Amygdala (tissue), 56 donors: Measurements from ENCODE around the gene AGAP3.

ENCODE experiments used
- DNase-seq, 56 donors: peaks; one replicate each; lab custom pipeline; 2025; lab: John Stamatoyannopoulos, UW

Gene AGAP3

DNA sequence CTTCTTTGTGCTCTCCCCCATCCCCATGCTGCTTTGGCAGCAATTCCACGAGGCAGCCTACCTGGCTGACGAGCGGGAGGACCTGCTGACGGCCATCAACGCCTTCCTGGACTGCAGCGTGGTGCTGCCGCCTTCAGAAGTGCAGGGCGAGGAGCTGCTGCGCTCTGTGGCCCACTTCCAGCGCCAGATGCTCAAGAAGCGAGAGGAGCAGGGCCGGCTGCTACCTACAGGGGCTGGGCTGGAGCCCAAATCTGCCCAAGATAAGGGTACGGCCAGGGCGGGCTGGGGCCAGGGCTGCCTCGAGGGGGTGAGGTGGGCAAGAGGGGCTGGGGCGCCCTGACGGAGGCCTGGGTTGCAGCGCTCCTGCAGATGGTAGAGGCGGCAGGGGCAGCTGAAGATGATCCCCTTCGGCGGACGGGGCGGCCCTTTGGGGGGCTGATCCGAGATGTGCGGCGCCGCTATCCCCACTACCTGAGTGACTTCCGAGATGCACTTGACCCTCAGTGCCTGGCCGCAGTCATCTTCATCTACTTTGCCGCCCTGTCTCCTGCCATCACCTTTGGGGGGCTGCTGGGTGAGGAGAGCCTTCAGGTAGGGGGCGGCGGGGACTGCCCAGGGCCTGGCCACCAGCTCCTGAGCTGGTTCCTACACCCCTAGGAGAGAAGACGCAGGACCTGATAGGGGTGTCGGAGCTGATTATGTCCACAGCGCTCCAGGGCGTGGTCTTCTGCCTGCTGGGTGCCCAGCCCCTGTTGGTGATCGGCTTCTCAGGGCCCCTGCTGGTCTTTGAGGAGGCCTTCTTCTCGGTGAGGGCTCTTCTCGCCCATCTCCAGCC, 15.0 kb upstream of the AGAP3 start:
- no peak for DNase-seq

DNA sequence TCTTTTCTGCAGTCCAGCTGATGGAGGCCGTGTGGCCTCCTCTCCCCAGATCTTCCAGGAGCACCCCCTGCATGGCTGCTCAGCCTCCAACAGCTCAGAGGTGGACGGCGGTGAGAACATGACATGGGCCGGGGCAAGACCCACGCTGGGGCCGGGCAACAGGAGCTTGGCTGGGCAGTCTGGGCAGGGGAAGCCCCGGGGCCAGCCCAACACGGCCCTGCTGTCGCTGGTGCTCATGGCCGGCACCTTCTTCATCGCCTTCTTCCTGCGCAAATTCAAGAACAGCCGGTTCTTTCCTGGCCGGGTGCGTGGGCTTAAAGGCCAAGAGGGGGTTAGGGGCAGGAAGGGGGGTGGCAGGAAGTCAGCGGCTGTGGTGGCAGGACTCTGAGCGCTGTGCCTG, 12.3 kb upstream of the AGAP3 start:
- no peak for DNase-seq

DNA sequence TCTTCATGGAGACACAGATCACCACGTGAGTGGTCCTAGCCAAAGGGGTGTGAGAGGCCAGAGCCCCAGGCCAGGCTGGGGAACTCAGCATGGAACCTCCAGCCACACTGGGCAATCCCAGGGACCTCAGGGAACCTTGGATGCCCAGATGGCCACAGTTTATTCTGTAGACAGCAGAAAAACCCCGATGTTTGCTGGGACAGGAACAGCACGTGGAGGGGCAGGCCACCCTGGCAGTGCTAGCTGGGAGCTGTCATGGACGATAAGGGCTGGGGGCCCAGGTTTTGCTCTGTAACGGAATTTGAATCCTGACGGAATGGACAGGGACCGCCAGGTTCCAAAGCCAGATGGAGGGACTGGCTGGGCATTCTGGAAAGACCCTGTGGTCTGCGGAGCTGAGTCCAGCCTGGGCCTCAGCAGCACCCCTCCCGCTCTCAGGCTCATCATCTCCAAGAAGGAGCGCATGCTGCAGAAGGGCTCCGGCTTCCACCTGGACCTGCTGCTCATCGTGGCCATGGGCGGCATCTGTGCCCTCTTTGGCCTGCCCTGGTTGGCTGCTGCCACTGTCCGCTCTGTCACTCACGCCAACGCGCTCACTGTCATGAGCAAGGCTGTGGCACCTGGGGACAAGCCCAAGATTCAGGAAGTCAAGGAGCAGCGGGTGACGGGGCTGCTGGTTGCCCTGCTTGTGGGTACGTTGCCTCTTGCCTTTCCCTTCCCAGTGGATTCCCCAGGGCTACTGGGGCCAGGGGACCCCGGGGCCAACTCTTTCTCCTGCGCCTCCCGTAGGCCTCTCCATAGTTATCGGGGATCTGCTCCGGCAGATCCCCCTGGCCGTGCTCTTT, 11.2 kb upstream of the AGAP3 start:
- no peak for DNase-seq

DNA sequence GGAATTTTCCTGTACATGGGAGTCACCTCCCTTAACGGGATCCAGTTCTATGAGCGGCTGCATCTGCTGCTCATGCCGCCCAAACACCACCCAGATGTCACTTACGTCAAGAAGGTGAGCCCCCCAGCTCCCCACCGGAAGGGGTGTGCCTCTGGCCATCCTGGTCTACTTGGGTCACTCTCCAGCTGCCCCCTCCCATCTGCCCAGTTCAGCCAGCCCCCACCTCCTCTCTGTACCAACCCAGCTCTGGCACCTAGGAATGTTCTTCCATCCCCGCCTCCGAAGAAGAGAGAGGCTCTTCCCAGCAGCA, 10.7 kb upstream of the AGAP3 start:
- no peak for DNase-seq

DNA sequence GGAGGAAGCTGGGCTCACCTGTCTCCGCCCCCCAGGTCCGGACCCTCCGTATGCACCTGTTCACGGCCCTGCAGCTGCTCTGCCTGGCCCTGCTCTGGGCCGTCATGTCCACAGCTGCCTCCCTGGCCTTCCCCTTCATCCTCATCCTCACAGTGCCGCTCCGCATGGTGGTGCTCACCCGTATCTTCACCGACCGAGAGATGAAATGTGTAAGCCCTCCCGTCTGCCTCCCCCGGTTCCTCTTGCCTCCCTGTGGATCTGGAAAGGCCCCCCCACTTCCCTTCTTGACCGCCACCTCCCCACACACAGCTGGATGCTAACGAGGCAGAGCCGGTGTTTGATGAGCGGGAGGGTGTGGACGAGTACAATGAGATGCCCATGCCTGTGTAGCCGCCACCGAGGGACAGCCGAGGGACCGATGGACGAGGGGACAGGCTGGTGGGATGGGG, 10.3 kb upstream of the AGAP3 start:
- no peak for DNase-seq

DNA sequence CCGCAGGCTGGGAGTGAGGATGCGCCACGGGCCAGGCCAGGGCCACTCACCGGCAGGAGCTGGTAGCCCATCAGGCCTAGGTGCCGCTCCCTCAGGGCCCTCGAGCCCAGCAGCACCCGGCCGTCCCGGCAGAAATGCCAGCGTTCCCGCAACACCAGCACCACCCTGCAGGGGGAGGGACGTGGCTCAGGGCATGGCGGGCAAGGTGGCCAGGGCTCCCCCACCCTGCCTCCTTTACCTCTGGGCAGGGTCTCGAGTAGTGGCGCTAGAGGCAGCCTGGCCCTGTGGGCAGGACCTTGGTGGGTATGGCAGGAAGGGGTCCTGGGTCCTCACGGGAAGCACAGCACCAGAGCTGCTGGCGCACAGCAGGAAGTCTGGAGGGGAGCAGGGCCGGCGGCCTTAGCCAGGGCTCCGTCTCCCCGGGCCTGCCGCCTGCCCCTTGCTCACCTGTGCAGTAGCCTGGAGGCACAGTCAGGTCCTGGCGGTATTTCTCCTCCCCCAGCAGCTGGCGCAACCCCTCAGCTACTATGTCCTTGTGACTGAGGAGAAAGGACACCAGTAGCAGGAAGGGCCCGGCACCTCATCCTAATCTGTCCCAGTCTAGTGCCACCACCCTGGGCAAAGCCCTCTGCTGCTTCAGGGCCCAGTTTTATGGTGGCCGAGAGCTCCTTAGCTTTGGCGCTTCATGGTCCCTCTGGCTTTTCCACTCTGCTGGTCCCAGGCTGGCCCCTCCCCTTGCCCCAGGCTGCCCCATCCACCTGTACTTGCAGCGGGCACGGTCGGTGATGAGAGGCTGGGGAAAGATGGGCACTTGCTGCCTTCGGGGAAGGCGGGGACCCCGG, 9.2 kb upstream of the AGAP3 start:
- no peak for DNase-seq

DNA sequence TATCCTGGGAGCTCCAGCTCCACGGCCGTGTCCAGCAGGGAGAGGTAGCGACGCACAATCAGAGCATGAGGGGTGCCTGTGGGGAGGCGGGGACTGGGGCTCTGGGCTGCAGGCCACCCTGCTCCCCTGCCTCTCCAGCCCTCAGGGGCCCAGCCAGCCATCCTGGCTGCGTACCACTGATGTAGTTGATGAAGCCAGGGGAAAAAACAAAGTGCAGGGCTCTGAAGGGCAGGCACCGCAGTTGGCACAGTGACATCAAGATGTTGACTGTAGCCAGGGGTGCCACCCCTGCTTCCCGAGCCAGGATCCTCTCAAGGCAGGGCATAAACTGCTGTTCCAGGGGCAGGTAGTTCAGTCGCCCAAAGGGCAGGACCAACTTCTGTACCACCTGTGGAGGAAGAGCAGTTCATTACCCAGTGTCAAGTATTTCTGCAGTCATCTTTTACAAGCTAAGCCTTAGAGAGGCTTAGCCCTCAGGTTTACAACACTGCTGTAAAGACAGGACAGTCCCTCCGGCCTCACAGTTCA, 8.5 kb upstream of the AGAP3 start:
- no peak for DNase-seq

DNA sequence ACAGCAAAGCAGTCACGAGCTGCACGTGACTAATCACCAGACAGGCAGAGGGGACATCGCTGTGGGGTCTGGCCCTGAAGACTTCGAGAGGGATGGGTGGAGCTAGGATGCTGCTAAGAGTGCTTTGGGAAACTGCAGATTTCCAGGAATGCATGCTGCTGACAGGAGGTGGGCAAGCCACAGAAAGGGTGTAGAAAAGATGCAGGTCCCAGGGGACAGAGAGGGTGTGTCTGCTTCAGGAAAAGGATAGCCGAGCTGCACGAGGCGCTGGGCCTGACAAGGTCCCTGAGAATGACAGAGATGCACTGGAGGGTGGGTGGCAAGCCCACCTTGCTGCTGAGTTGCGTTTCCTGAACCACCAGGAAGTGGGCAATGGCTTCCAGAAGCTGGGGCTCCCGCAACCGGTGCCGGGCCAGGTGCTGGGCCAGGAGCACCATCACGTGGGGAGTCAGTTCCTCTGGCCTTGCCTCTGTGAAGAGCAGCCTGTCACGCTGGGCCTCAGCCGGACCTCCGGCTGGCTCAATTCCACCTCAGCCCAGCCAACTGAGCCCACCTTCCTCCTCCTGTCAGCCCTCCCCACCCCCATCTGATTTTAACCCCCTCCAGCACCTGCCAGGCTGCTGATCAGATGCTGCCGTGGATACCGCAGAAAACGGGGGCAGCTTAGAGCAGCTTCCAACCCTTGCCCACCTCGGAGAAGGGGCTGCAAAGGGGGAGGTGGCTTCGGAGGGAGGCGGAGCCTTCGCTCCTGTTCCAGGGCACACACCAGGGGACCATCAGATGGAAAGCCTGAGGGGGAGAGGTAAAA, 7.8 kb upstream of the AGAP3 start:
- DNase-seq = no peak

DNA sequence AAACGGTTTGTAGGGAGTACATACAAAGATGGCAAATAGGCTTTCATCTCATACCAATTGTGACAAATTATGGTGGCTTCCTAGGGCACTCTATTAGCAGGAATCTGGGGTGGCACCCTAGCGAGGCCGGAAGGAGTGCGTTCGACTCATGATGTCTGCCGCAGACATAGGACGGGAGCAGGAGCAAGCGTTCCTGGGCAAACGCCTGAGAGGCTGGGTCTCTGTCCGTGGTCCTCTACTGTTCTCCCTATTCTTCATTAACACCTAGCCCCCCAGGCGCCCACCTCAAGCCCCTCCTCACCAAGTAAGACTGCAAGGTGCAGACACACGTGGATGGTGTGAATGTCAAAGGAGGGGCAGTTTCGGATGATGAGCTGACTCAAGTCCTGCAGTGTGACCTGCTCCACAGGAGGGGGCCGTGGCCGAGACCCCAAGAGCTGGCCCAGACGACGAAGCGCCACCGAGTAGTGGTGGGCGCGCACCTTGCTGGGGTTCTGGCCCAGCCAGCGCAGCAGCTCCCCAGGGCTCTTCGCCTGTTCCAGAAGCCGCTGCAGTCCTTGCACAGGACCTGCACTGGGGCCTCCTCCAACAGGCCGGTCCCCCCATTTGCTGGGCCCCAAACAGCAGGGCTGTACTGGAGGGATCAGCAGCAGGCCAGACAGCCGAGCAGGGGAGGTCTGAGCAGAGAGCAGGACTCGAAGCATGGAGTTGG, 6.9 kb upstream of the AGAP3 start:
- no peak for DNase-seq

DNA sequence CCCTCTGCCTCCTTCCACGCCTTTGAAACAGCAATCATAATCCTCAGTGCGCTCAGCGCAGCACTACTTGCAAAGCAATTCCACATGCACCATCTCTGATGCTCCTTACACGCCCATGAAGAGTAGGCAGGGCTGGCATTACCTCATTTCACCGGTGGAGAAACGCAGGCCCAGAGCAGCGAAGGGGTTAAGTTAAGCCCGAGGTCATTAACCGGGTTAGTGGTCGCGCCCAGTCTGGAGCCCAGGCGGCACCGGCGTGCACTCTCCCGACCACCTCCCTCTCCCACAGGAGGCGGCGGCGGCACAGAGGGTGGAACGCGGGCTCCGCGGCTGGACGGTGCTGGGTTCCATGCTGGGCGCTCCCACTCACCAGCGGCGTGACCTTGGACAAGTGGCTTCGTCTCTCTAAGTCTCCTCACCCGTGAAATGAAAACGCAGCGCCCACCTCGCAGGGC, 6.2 kb upstream of the AGAP3 start:
- DNase-seq = peak in 4 of 56 donors; percentile 46 to 63 (median 60)

DNA sequence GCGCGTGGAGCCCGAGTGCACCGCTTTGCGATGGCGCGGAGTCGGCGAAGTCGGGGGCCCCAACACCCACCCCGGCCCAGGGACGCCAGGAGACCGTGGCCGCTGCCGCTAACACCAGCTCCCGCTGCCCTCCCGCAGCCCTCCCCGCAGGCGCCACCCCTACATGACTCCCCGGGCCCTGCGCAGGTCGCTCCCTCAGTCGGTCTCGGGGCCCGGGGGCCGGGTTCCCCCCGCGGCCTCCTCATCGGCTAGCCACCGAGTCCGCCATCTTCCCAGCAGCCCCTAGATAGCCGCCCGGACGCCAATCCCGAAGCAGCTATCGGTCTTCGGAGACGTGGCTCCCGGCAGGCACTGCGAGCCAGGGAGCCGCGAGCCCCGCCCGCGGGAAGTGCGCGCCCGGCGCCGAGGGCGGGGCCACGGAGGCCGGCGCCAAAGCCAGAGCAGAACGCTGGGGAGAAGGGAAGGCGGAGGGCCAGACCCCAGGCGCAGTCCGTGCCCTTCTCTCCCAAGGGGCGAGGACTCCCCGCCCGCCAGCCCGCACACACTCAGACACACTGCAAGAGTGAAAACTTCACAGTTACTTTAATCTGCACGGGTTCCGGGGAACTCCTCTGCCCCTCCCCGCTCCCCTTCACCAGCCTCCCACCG, 5.6 kb upstream of the AGAP3 start, which contains the start of gene FASTK:
FASTK (minus strand) TSS at position 288 of the 648 bp plus-strand sequence; CDS start at position 245, 43 bp downstream.
- peak; percentile 25 to 96 (median 86) for DNase-seq

DNA sequence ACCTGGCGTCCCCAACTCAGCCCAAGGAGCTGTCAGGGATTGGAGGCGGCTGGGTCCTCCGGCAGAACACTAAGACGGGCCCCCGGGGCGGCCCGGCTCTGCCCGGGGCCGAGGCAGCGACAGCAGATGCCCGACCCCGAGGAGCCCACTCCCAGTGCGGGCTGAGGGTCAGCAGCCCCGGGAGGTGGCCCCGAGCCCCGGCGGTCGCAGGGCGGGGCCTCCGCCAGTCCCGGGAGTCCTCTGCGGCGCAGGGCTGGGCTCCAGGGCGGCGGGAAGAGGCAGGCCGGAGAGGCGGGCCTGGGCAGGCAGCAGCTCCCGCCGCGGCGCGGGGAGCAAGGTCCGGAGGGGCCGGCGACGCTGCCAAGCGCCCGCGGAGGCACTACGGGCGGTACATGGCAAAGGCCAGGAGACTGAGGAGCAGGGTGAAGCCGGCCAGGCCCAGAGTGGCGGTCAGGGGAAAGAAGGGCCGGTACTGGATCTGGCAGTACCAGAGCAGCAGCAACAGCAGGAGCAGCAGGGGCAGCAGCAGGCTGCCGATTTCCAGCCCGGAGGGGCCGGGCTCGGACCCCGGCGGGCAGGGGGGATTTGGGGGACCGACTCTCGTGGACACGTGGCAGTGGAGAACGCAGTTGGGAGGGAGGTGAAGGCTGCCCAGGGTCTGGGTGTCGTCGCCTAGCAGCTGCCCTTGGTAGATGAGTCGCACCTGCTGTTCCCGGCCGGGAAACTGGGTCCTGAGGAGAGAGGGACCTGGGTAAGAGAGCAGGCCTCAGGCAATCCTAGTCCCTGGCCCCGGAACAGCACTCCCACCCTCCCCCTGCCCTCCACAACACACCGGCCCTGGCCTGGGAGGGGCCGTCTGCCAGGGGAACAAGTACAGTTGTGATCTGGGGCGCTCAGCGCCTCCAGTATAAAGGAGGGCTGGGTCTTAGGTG, 4.8 kb upstream of the AGAP3 start:
- DNase-seq = peak in 1 of 56 donors; percentile 49

DNA sequence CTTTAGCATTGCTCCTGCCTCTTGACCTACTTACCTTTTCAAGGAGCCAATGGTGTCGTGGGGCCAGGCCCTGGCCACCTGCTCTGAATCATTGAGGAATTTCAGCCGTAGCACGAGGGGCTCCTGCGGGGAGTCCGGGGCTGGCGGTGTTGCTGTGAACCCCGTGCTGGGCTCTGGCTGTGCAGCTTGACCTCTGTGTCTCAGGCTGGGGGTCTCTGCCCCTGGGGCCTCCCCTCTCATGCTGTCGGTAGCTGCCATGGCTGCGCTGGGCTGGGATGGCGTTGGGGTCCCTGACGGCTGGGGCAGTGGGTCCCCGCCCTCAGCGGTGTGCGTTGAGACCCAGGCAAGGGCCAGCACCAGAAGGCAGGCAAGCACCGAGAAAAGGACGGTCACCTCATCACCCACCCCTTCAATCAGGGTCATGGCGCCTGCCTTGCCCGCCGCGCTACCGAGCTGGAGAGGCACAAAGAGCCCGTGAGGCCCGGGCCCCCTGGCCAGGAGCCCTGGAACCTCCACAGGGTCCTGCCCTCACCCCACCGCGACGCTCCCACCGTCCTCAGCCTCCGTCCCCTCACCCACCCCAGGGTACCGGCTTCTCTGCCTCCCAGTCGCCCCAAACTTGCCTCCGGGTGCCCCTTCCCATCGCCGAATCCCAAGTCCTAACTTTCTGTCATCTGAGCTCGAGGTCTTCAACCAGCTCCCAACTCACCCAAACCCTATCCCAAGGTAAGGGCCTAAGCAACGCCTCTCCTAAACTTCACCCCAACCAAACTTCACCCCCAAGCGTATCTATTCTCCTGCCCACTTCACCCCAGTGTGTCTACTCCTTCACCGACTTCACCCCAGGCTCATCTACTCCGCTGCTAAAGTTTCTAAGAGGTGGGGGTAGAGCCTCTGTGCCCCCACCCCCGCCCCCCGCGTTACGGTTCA, 3.9 kb upstream of the AGAP3 start:
- no peak for DNase-seq

DNA sequence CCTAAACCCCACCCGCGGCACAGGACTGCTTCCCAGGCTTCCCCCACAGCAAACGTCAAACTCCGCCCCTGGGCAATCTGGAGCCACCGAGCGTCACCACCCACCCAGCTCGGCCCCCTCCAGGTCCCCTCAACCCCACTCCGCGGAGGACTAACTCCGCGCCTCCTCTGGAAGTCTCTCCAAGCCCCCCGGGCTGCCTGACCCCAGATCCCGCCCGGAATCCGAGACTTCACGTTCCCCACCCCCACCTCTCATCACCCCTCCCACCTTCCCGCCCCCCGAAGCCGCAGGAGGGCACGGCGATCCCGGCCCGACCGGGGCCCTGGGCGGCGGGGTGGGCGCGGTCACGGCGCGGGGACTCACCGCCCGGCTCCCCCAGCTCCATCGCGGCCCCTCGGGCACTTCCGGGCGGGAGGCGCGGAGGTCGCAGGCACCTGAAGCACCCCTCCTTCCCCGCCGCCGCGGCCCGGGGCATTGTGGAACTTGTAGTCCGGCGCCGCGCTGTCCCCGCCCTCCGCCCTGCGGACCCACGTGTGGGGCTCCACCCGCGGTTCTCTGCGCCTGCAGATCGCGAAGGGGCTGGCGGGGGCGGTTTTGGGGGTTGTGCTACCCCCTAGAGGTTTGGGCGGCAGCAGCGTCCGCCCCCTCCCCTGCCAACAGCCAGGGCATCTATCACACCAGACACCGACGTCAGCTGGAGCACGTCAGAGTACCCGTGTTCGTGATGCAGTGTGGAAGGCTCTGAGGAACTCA, 3.0 kb upstream of the AGAP3 start, which contains the start of gene TMUB1:
TMUB1 (minus strand) TSS at position 423 of the 753 bp plus-strand sequence. CDS start 930 bp downstream, outside the sequence.
- peak in 51 of 56 donors; percentile 32 to 81 (median 61) for DNase-seq

DNA sequence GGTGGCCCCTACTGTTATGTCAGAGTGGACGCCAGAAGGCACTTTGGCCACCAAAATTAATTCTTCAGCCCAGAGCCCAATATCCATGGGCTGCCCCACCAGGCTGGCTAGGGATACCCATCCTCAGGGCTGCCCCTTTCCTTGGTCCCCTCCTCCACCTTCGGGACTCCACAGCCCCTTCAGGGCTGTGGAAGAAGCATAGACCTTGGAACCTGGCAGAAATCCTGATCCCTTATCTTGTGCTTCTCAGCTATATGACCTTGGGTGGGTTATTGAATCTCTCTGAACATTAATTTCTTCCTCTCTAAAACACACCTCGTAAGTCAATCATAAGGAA, 2.5 kb upstream of the AGAP3 start:
- DNase-seq = no peak
